ENCODE results near the gene BTG2.
A peak's percentile ranks its signal among the peaks of the same experiment; 100 is the strongest.
"Not testable (repeated sequence)": the region's sequence is repeated elsewhere in the genome, so short reads cannot be mapped to it uniquely, and the experiment has no call there.

The BTG2 gene

GRCh38 chr1:203291201-203292096 lies 13.9 kb upstream of the BTG2 start:
- no peak for DNase-seq (ENCODE audit: low read depth in 1 of 2, low spot score in 1 of 2)

- no peak for DNase-seq (ENCODE audit: low read depth in 1 of 2, low spot score in 1 of 2)
Observed at GRCh38 chr1:203295796-203296195, 9.5 kb upstream of the BTG2 start.

- no peak for DNase-seq (ENCODE audit: low read depth in 1 of 2, low spot score in 1 of 2)
Observed at GRCh38 chr1:203296460-203297073, 8.8 kb upstream of the BTG2 start.

DNA sequence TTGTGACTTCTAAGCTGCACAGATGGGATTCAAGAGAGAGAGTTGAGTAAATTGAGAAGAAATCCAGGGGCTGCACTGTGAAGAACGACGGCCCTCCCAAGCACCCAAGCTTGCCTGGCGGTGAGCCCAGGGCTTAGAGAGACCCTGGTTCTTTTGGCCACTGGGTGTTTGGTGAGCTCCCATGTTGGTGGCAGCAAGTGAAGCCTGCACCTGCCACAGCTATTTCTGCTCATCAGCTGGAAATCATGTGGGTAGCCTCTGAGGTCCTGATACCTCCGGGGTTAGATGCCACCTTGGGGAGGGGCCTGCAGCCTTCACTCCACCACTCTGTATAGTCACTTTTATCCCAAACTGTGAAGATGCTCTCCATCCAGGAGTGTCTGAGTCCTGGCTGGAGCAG lies 6.2 kb upstream of the BTG2 start:
- DNase-seq (ENCODE audit: low read depth in 1 of 2, low spot score in 1 of 2), result no peak

GRCh38 chr1:203299719-203300429 lies 5.4 kb upstream of the BTG2 start:
- not testable (repeated sequence) for DNase-seq (ENCODE audit: low read depth in 1 of 2, low spot score in 1 of 2)

GRCh38 chr1:203300441-203301330 lies 4.6 kb upstream of the BTG2 start:
- DNase-seq (ENCODE audit: low read depth in 1 of 2, low spot score in 1 of 2), result no peak

GRCh38 chr1:203301331-203301668 lies 4.0 kb upstream of the BTG2 start:
- no peak for DNase-seq (ENCODE audit: low read depth in 1 of 2, low spot score in 1 of 2)

DNA sequence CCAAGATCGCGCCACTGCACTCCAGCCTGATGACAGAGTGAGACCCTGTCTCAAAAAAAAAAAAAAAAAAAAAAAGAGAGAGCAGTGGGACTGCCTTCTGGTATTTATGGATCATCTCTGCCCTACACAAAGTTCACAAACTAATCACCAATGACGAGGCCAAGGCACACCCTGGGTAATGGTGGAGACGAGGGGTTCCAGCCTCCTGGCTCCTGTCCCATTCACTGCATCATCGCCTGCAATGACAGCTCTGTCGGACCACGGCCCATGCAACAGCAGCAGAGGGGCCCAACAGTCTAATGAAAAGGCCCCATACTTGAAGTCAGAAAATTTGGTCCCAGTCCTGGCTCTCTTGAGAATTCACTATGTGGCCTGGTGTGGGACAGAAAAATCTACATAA lies 2.9 kb upstream of the BTG2 start:
- no peak for DNase-seq (ENCODE audit: low read depth in 1 of 2, low spot score in 1 of 2)

GRCh38 chr1:203302894-203303293 lies 2.4 kb upstream of the BTG2 start:
- DNase-seq (ENCODE audit: low read depth in 1 of 2, low spot score in 1 of 2), result no peak

DNA sequence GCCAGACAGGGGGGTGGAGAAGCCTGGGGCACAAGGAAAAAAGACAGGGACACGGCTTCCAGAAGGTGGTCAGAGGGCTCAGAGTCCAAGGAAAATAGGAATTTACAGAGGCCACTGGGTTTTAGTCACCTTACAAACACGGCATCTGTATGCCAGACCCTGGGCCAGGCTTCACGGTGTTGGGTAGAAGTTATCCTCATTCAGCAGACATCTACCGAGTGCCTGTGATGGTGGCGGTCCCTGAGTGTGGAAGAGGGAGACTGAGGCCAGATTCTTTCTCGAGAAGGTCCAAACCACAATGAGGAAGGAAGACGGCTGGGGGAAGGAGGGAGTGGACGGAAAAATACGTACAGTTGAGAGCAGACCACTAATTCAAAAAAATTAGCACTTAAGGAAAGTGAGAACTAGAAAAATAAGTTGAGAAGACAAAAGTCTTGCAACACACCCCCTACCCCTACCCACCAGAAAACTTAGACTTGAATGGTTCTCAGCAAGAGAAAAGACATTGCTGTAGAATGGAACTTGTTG lies 864 bp upstream of the BTG2 start:
- no peak for DNase-seq (ENCODE audit: low read depth in 1 of 2, low spot score in 1 of 2)

GRCh38 chr1:203305809-203306088 lies 430 bp downstream of the BTG2 start:
- no peak for DNase-seq (ENCODE audit: low read depth in 1 of 2, low spot score in 1 of 2)

- no peak for DNase-seq (ENCODE audit: low read depth in 1 of 2, low spot score in 1 of 2)
Observed at GRCh38 chr1:203306089-203306964, 1.0 kb downstream of the BTG2 start.

DNA sequence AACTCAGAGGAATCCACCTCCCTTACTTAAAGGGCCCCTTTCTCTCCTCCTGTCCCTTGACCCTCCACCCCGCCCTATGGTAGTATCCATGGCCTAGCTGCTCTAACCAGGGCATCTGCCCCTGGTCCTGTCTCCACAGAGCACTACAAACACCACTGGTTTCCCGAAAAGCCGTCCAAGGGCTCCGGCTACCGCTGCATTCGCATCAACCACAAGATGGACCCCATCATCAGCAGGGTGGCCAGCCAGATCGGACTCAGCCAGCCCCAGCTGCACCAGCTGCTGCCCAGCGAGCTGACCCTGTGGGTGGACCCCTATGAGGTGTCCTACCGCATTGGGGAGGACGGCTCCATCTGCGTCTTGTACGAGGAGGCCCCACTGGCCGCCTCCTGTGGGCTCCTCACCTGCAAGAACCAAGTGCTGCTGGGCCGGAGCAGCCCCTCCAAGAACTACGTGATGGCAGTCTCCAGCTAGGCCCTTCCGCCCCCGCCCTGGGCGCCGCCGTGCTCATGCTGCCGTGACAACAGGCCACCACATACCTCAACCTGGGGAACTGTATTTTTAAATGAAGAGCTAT lies 1.7 kb downstream of the BTG2 start:
- DNase-seq (ENCODE audit: low read depth in 1 of 2, low spot score in 1 of 2), result peak in 1 of 2 donors; percentile 46

GRCh38 chr1:203307641-203308126 lies 2.4 kb downstream of the BTG2 start:
- DNase-seq (ENCODE audit: low read depth in 1 of 2, low spot score in 1 of 2), result no peak

- no peak for DNase-seq (ENCODE audit: low read depth in 1 of 2, low spot score in 1 of 2)
Observed at GRCh38 chr1:203308328-203308922, 3.1 kb downstream of the BTG2 start.

GRCh38 chr1:203308923-203309331 lies 3.6 kb downstream of the BTG2 start:
- DNase-seq (ENCODE audit: low read depth in 1 of 2, low spot score in 1 of 2), result no peak

GRCh38 chr1:203311368-203312301 lies 6.3 kb downstream of the BTG2 start:
- no peak for DNase-seq (ENCODE audit: low read depth in 1 of 2, low spot score in 1 of 2)
